Mucosa of descending colon (tissue), 3 donors: ENCODE data around the gene CELF4. TPM values are rescaled to one million over a fixed set of nuclear protein-coding genes. Genes with fewer than 3 reads are reported as not detected.

Experiments
- ATAC-seq: fragments of 200-7000 bp; cut with Tn5 transposase; one replicate; pipeline ENCODE4 v1.9.1; 2020; ENCODE audit warnings: mild to moderate bottlenecking, moderate library complexity
- DNase-seq, 3 donors: peaks; one replicate each; pipeline ENCODE4 v3.0.0-alpha.2; 2020
- H3K36me3 ChIP-seq: fragments of 200-600 bp; one replicate; pipeline ENCODE4 v1.8.0; 2021; ENCODE audit warnings: low read depth, mild to moderate bottlenecking
- H3K4me1 ChIP-seq: fragments of 200-600 bp; one replicate; pipeline ENCODE4 v1.8.0; 2021; ENCODE audit warnings: low read depth, mild to moderate bottlenecking
- H3K4me3 ChIP-seq: fragments of 200-600 bp; one replicate; pipeline ENCODE4 v1.8.0; 2021; ENCODE audit warnings: mild to moderate bottlenecking
- H3K9me3 ChIP-seq: fragments of 200-600 bp; one replicate; pipeline ENCODE4 v1.8.0; 2021; ENCODE audit warnings: mild to moderate bottlenecking
- intact Hi-C, 2 donors: fragments of 100-400 bp; cut with DNase I in 1 of 2; cut with micrococcal nuclease in 1 of 2; formaldehyde crosslinking; loops; one replicate each; pipeline versions ENCODE4 v1.11.0 to v1.11.1; 2022; cut with DNase I, micrococcal nuclease
- total RNA-seq, 3 donors: library from RNA; stranded (reverse); fragmentation: NEBNext Ultra II Directional in 2 of 3; extraction: Animal tissue kit (Norgen Biotek cat#: 25700) in 2 of 3; gene quantifications; one replicate each; pipeline versions ENCODE4 v1.2.1 to v1.2.4, GENCODE V29; 2021 to 2023
- TF ChIP-seq, protein P1 (sequence below): fragments of 200-600 bp; IDR thresholded peaks from one replicate; pipeline ENCODE4 v1.8.0; 2022; ENCODE audit warnings: antibody characterized with exemption, mild to moderate bottlenecking
- donor health status: DM: no; HTN: no; CAD: no; lungs with moderate emphysema.
- donor health status: DM: no; HTN: no; CAD: no.
- donor health status: DM: no; HTN: yes; CAD: no.

Gene CELF4
- total RNA-seq, 3 donors from 2014 or later, result 0.32 to 4.4 (median 0.72) TPM

DNA sequence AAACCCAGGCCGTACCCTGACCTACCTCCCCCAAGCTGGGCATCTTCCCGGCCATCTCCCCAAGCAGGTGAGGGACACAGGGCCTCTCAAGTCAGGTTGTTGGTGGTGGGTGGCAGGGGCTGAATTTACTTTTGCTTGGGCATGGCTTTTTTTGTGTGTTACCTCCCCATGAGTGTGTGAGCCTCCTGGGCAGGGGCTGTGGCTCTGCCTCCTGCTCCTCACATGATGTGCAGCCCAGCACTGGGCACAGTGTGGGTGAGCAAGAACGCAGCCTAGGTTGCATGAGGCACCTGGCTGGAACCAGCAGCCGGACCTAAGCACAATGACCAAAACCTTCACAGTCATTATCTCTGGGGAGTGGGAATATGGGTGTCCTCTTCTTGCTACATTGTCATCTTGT, 22.3 kb downstream of the CELF4 start:
- TF ChIP-seq, protein P1, sequence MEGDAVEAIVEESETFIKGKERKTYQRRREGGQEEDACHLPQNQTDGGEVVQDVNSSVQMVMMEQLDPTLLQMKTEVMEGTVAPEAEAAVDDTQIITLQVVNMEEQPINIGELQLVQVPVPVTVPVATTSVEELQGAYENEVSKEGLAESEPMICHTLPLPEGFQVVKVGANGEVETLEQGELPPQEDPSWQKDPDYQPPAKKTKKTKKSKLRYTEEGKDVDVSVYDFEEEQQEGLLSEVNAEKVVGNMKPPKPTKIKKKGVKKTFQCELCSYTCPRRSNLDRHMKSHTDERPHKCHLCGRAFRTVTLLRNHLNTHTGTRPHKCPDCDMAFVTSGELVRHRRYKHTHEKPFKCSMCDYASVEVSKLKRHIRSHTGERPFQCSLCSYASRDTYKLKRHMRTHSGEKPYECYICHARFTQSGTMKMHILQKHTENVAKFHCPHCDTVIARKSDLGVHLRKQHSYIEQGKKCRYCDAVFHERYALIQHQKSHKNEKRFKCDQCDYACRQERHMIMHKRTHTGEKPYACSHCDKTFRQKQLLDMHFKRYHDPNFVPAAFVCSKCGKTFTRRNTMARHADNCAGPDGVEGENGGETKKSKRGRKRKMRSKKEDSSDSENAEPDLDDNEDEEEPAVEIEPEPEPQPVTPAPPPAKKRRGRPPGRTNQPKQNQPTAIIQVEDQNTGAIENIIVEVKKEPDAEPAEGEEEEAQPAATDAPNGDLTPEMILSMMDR, result no peak
- intact Hi-C loops, result no loop called here

DNA sequence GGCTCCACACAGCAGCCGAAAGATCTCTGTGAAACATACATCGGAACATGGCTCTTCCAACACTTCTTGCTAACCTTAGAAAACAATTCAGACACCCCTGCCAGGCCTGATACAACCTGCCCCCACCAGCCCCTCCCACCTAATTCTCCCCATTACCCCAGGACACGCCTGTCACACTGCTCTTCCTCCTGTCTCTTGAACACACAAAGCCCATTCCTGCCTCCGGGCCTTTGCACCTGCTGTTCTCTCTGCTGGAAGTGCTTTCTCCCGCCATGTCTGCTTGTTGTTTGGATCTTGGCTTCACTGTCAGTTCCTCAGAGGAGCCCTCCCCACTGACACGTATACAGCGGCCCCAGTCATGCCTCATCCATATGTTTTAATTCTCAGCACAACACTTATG, 24.1 kb downstream of the CELF4 start:
- H3K9me3 ChIP-seq, result no peaks in the 10 kb centered on the region
- no peaks in the 10 kb centered on the region for H3K4me1 ChIP-seq
- TF ChIP-seq, protein P1, result no peak
- H3K4me3 ChIP-seq, result no peak overlapping the region
- DNase-seq, result peak in 1 of 3 donors; percentile 2
- no peaks in the 10 kb centered on the region for H3K36me3 ChIP-seq
- intact Hi-C loops, result no loop called here
- ATAC-seq, result no peak

More for the DNA sequence above, 22.3 kb downstream of the CELF4 start:
- DNase-seq (peak in 1 of 3 donors; percentile 11), ATAC-seq (no peak)
- Histone ChIP-seq H3K36me3 (no peaks in the 10 kb centered on the region), H3K9me3 (no peaks in the 10 kb centered on the region), H3K4me3 (no peak overlapping the region), H3K4me1 (no peaks in the 10 kb centered on the region)

DNA sequence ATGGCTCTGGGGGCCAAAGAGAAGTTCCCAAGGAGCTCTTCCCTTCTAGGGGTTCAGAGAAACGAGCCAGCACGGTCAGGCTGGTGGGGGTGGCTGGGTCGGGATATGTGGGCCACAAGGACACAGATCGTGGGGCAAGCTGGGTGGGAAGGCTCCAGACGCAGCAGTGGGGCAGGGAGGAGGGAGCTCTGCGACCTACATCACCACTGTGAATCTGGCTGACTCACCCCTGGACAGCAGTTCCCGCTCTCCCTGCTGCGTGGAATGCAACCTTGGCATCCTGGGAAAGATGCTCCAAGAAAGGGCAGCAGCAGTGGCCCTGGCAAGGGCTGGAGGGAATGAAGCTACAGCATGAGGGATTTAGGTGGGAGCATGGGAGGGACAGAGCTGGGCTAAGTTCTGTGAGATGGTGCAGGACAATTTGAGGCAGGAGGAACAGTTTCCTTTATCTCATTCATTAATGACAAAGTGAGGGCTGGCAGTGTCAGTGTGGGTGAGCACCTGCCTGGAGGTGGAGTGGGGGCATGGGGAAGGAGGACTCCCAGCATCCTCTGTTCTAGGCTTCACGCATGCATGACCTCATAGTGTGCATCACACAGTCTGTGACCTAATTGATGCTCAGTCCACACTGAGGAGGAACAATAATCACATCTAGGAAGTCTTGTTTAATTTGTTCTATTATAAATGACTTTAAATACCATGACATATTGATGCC, 25.0 kb downstream of the CELF4 start:
- DNase-seq, result peak in 1 of 3 donors; percentile 20
- TF ChIP-seq, protein P1, result no peak
- intact Hi-C loops, result no loop called here
- H3K4me3 ChIP-seq, result no peak overlapping the region
- no peaks in the 10 kb centered on the region for H3K9me3 ChIP-seq
- no peaks in the 10 kb centered on the region for H3K36me3 ChIP-seq
- H3K4me1 ChIP-seq, result no peaks in the 10 kb centered on the region
- no peak for ATAC-seq

DNA sequence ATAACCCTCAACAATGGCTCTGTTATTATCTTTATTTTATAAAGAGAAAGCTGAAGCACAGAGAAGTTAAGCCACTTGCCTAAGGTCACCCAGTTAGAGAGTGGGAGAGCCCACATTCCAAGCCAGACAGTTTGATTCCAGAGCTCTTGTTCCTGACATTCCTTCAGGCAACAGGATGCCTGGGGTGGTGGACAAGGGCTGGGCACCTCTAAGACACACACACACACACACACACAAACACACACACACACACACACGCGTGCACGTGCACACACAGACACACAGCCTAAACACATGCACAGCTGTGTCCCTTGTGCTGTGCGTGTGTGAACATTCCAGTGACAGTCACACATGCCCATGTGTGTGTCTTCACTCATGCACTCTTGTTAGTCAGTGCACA, 26.4 kb downstream of the CELF4 start:
- TF ChIP-seq, protein P1, result no peak
- no peaks in the 10 kb centered on the region for H3K9me3 ChIP-seq
- H3K4me1 ChIP-seq, result no peaks in the 10 kb centered on the region
- ATAC-seq (no peak), DNase-seq (peak in 1 of 3 donors; percentile 2)
- no peaks in the 10 kb centered on the region for H3K36me3 ChIP-seq
- H3K4me3 ChIP-seq, result no peak overlapping the region
- intact Hi-C loops, result no loop called here

DNA sequence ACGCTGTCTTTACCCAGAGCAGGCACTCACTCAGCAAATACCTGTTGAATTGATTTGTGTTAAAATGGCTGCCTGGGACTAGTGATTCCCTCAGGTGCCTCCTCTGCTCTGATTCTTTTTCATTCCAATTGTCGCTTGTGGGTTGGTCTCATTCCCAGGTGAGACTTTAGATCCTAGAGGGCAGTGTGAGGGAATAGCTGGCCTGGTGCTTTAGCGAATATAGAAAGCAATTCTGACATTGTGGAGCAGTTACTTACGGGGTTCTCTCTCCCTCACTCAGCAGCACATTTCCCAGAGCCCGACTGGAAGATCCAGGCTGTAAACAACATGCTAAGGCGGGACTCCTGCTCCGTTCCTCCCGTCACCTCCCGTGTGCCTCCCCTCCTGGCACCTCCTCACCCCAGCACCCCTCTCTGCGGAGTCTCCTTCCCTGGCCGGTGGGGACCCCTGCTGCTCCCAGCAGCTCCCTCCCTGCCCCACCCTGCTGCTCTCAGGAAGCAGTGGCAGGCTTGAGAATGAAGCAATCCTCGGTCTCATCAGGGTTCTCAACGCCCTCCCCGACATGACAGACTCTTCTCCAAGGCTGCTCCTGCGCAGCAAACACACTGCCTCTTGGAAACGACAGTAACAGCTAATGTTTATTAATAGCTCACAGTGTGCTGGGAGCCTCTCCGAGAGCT, 26.9 kb downstream of the CELF4 start:
- Histone ChIP-seq H3K36me3 (no peaks in the 10 kb centered on the region), H3K4me1 (no peaks in the 10 kb centered on the region), H3K9me3 (no peaks in the 10 kb centered on the region), H3K4me3 (no peak overlapping the region)
- intact Hi-C loops, result no loop called here
- ATAC-seq, result no peak
- TF ChIP-seq, protein P1, result no peak
- no peak for DNase-seq
